Mesenchymal stem cell (in vitro differentiated cells and primary cell): ENCODE measurements around the gene CADM1.

Experiments
- DNase-seq: peaks from one replicate; pipeline ENCODE4 v3.0.0-alpha.2; 2013
- H2AFZ ChIP-seq: one replicate; pipeline ENCODE4 v1.6.1; 2013; ENCODE audit warnings: low read depth, mild to moderate bottlenecking, control low read depth, inconsistent platforms, low read length, moderate library complexity
- H2AK5ac ChIP-seq: 2 replicates; pipeline ENCODE4 v1.6.1; 2013; ENCODE audit warnings: low read length, moderate library complexity, mild to moderate bottlenecking, inconsistent platforms; ENCODE audit not compliant: severe bottlenecking
- H2BK120ac ChIP-seq: one replicate; pipeline ENCODE4 v1.6.1; 2013; ENCODE audit warnings: low read depth, mild to moderate bottlenecking, inconsistent platforms, low read length, moderate library complexity
- H2BK12ac ChIP-seq, 2 experiments: one replicate each; pipeline ENCODE4 v1.6.1; 2013; ENCODE audit warnings: inconsistent platforms in 2 of 2, low read length in 2 of 2, mild to moderate bottlenecking in 2 of 2, moderate library complexity in 2 of 2, control low read depth in 1 of 2
- H2BK15ac ChIP-seq: one replicate; pipeline ENCODE4 v1.6.1; 2013; ENCODE audit warnings: mild to moderate bottlenecking, low read depth, inconsistent platforms; ENCODE audit not compliant: poor library complexity, severe bottlenecking
- H2BK5ac ChIP-seq: 2 replicates; pipeline ENCODE4 v1.6.1; 2013; ENCODE audit warnings: low read depth, mild to moderate bottlenecking, low read length, control low read depth, inconsistent platforms; ENCODE audit not compliant: poor library complexity, severe bottlenecking
- H3K14ac ChIP-seq, 2 experiments: one replicate each; pipeline ENCODE4 v1.6.1; 2013; ENCODE audit warnings: inconsistent platforms in 2 of 2, low read length in 2 of 2, control low read depth in 1 of 2, mild to moderate bottlenecking in 1 of 2, moderate library complexity in 1 of 2
- H3K18ac ChIP-seq, 2 experiments: one replicate each; pipeline ENCODE4 v1.6.1; 2013; ENCODE audit warnings: inconsistent platforms in 2 of 2, low read length in 2 of 2, control low read depth in 1 of 2, low read depth in 1 of 2, mild to moderate bottlenecking in 1 of 2
- H3K23ac ChIP-seq, 2 experiments: one replicate each; pipeline ENCODE4 v1.6.1; 2013; ENCODE audit warnings: inconsistent platforms in 2 of 2, low read length in 2 of 2, mild to moderate bottlenecking in 2 of 2, moderate library complexity in 2 of 2, control low read depth in 1 of 2
- H3K27ac ChIP-seq: 2 replicates; pipeline ENCODE4 v1.5.1; 2013; ENCODE audit warnings: mild to moderate bottlenecking, moderate library complexity, low read length, control low read depth, inconsistent platforms; ENCODE audit not compliant: poor library complexity, severe bottlenecking
- H3K27me3 ChIP-seq, 2 experiments: 2 replicates each; pipeline versions ENCODE4 v1.6.1 to v1.7.0; 2013; ENCODE audit warnings: low read length in 2 of 2, mild to moderate bottlenecking in 2 of 2, moderate library complexity in 2 of 2, control low read depth in 1 of 2, inconsistent platforms in 1 of 2; ENCODE audit not compliant: control insufficient read depth in 1 of 2, insufficient read depth in 1 of 2
- H3K36me3 ChIP-seq, 2 experiments: 2 replicates each; pipeline versions ENCODE4 v1.6.1 to v1.7.0; 2013; ENCODE audit warnings: low read length in 2 of 2, control low read depth in 1 of 2, inconsistent platforms in 1 of 2, low read depth in 1 of 2, mild to moderate bottlenecking in 1 of 2; ENCODE audit not compliant: insufficient read depth in 2 of 2, control insufficient read depth in 1 of 2
- H3K4ac ChIP-seq, 2 experiments: one replicate each; pipeline ENCODE4 v1.6.1; 2013; ENCODE audit warnings: inconsistent platforms in 2 of 2, low read length in 2 of 2, mild to moderate bottlenecking in 2 of 2, moderate library complexity in 2 of 2, control low read depth in 1 of 2, low read depth in 1 of 2
- H3K4me1 ChIP-seq: 2 replicates; pipeline ENCODE4 v1.6.1; 2013; ENCODE audit warnings: low read depth, low read length, control low read depth; ENCODE audit not compliant: control insufficient read depth, insufficient read depth
- H3K4me2 ChIP-seq: 2 replicates; pipeline ENCODE4 v1.6.1; 2013; ENCODE audit warnings: low read length, mild to moderate bottlenecking, inconsistent platforms; ENCODE audit not compliant: poor library complexity, severe bottlenecking
- H3K4me3 ChIP-seq, 2 experiments: 2 replicates each; pipeline versions ENCODE4 v1.5.1 to v1.7.0; 2013; ENCODE audit warnings: low read length in 2 of 2, mild to moderate bottlenecking in 2 of 2, control low read depth in 1 of 2, low read depth in 1 of 2; ENCODE audit not compliant: insufficient read depth in 1 of 2
- H3K79me1 ChIP-seq: replicated peaks from 2 replicates; pipeline ENCODE4 v1.6.1; 2013; ENCODE audit warnings: mild to moderate bottlenecking, control low read depth, low read length, inconsistent platforms; ENCODE audit not compliant: poor library complexity, severe bottlenecking
- H3K9ac ChIP-seq: 2 replicates; pipeline ENCODE4 v1.7.0; 2013; ENCODE audit warnings: mild to moderate bottlenecking, low read length, moderate library complexity
- H3K9me3 ChIP-seq: 2 replicates; pipeline ENCODE4 v1.7.0; 2013; ENCODE audit warnings: mild to moderate bottlenecking, low read length; ENCODE audit not compliant: control insufficient read depth
- H4K8ac ChIP-seq: one replicate; pipeline ENCODE4 v1.6.1; 2013; ENCODE audit warnings: inconsistent platforms, mild to moderate bottlenecking, low read length, moderate library complexity
- H4K91ac ChIP-seq: one replicate; pipeline ENCODE4 v1.6.1; 2013; ENCODE audit warnings: mild to moderate bottlenecking, low read length, inconsistent platforms
- WGBS: methylation state at CpG from one replicate; pipeline ENCODE4 v1.1.7; 2013; ENCODE audit warnings: mixed read lengths; 5-methylcytosine and 5-hydroxymethylcytosine counted together

CADM1 gene

DNA sequence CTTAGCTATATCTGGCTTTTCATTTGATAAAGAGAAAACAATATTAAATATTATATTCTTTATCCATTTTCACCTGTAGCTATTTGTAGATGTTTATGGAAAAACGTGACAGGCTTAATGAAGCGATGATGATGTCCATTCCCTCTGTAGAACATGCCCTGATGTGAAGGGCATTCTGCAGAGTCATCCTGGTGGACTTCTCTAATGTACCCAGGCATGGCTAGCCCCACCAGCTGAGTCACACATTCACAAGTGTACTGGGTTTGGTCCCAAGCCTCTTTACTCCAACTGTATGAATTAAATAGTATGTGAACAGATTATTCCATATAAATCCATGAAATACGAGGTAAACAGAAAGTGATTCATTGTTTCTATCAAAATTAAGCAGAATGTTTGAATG lies 139.3 kb downstream of the CADM1 start:
- H3K27ac ChIP-seq = no peak overlapping the region
- H4K91ac ChIP-seq = no peak overlapping the region
- H2BK5ac ChIP-seq = no peak overlapping the region
- H3K14ac ChIP-seq = no peak overlapping the region
- no peak overlapping the region for H2BK120ac ChIP-seq
- no peak overlapping the region for H3K23ac ChIP-seq
- no peaks in the 10 kb centered on the region for H3K9me3 ChIP-seq
- WGBS = 100% methylated on average over 2 of the region's 3 CpGs
- H3K4ac ChIP-seq = no peak overlapping the region
- H3K27me3 ChIP-seq = no peaks in the 10 kb centered on the region
- H3K36me3 ChIP-seq = no peaks in the 10 kb centered on the region
- H3K4me1 ChIP-seq = peaks cover 2% of the 10 kb centered on the region
- no peak overlapping the region for H3K4me2 ChIP-seq
- no peak overlapping the region for H3K9ac ChIP-seq
- no peak overlapping the region for H2BK15ac ChIP-seq
- H2BK12ac ChIP-seq = no peak overlapping the region
- H4K8ac ChIP-seq = no peak overlapping the region
- H2AFZ ChIP-seq = no peak overlapping the region
- H3K18ac ChIP-seq = no peak overlapping the region
- no peak overlapping the region for H2AK5ac ChIP-seq
- peaks cover 11% of the 10 kb centered on the region for H3K79me1 ChIP-seq
- H3K4me3 ChIP-seq = no peak overlapping the region
- DNase-seq = no peak

- Histone ChIP-seq H3K9ac (no peak overlapping the region), H3K18ac (no peak overlapping the region), H3K4me3 (no peak overlapping the region), H2AK5ac (no peak overlapping the region), H3K9me3 (no peaks in the 10 kb centered on the region), H3K4ac (no peak overlapping the region), H4K91ac (no peak overlapping the region), H2BK15ac (no peak overlapping the region), H3K4me2 (no peak overlapping the region), H2BK120ac (no peak overlapping the region), H3K27me3 (no peaks in the 10 kb centered on the region), H3K14ac (no peak overlapping the region), H3K4me1 (peaks cover 2% of the 10 kb centered on the region), H3K79me1 (peaks cover 11% of the 10 kb centered on the region), H3K27ac (no peak overlapping the region), H3K36me3 (no peaks in the 10 kb centered on the region), H2BK12ac (no peak overlapping the region), H2AFZ (no peak overlapping the region), H2BK5ac (no peak overlapping the region), H3K23ac (no peak overlapping the region), H4K8ac (no peak overlapping the region)
- 100% methylated on average over 3 of the region's 3 CpGs for WGBS
- no peak for DNase-seq
Measured at GRCh38 chr11:115363921-115364320, 140.3 kb downstream of the CADM1 start.

GRCh38 chr11:115363426-115363825 lies 140.8 kb downstream of the CADM1 start:
- WGBS = no CpG with 5 or more reads among the region's 2 CpGs
- no peak overlapping the region for H3K23ac ChIP-seq
- no peak overlapping the region for H3K4me2 ChIP-seq
- H2BK5ac ChIP-seq = no peak overlapping the region
- no peak overlapping the region for H4K91ac ChIP-seq
- H3K27me3 ChIP-seq = no peaks in the 10 kb centered on the region
- no peak overlapping the region for H4K8ac ChIP-seq
- no peak overlapping the region for H3K9ac ChIP-seq
- no peak overlapping the region for H2BK15ac ChIP-seq
- H3K18ac ChIP-seq = no peak overlapping the region
- H2AK5ac ChIP-seq = no peak overlapping the region
- no peak overlapping the region for H2AFZ ChIP-seq
- H3K9me3 ChIP-seq = no peaks in the 10 kb centered on the region
- H3K79me1 ChIP-seq = peaks cover 11% of the 10 kb centered on the region
- H3K4me1 ChIP-seq = peaks cover 2% of the 10 kb centered on the region
- H3K27ac ChIP-seq = no peak overlapping the region
- H2BK120ac ChIP-seq = no peak overlapping the region
- no peak overlapping the region for H2BK12ac ChIP-seq
- DNase-seq = no peak
- H3K4ac ChIP-seq = no peak overlapping the region
- no peaks in the 10 kb centered on the region for H3K36me3 ChIP-seq
- no peak overlapping the region for H3K4me3 ChIP-seq
- no peak overlapping the region for H3K14ac ChIP-seq

GRCh38 chr11:115362997-115363396 lies 141.2 kb downstream of the CADM1 start:
- no peak overlapping the region for H3K4ac ChIP-seq
- no peak overlapping the region for H3K23ac ChIP-seq
- H2BK12ac ChIP-seq = no peak overlapping the region
- no peak overlapping the region for H2BK5ac ChIP-seq
- no peak overlapping the region for H3K14ac ChIP-seq
- H2AK5ac ChIP-seq = no peak overlapping the region
- no peak for DNase-seq
- H3K36me3 ChIP-seq = no peaks in the 10 kb centered on the region
- no peaks in the 10 kb centered on the region for H3K27me3 ChIP-seq
- no peak overlapping the region for H4K8ac ChIP-seq
- no peak overlapping the region for H2BK120ac ChIP-seq
- H3K27ac ChIP-seq = no peak overlapping the region
- H3K18ac ChIP-seq = no peak overlapping the region
- H3K9ac ChIP-seq = no peak overlapping the region
- no peaks in the 10 kb centered on the region for H3K9me3 ChIP-seq
- H3K4me3 ChIP-seq = no peak overlapping the region
- H2AFZ ChIP-seq = no peak overlapping the region
- H2BK15ac ChIP-seq = no peak overlapping the region
- H3K4me2 ChIP-seq = no peak overlapping the region
- WGBS = 91% methylated on average over 5 of the region's 6 CpGs
- peaks cover 2% of the 10 kb centered on the region for H3K4me1 ChIP-seq
- no peak overlapping the region for H4K91ac ChIP-seq
- H3K79me1 ChIP-seq = peaks cover 13% of the 10 kb centered on the region
